PC-9 (cell line): ENCODE measurements around the gene ZSCAN18.

Experiments
- EZH2 ChIP-seq: fragments of 200-600 bp; sonication (generic); IDR thresholded peaks from 2 replicates; pipeline ENCODE4 v1.8.0; 2017; ENCODE audit warnings: antibody characterized with exemption, low read depth
- TF ChIP-seq, protein P1 (sequence below): fragments of 200-600 bp; sonication (generic); conservative IDR thresholded peaks from 2 replicates; pipeline ENCODE4 v1.6.1; 2017; ENCODE audit warnings: mixed run types, antibody characterized with exemption, mild to moderate bottlenecking, moderate library complexity

DNA sequence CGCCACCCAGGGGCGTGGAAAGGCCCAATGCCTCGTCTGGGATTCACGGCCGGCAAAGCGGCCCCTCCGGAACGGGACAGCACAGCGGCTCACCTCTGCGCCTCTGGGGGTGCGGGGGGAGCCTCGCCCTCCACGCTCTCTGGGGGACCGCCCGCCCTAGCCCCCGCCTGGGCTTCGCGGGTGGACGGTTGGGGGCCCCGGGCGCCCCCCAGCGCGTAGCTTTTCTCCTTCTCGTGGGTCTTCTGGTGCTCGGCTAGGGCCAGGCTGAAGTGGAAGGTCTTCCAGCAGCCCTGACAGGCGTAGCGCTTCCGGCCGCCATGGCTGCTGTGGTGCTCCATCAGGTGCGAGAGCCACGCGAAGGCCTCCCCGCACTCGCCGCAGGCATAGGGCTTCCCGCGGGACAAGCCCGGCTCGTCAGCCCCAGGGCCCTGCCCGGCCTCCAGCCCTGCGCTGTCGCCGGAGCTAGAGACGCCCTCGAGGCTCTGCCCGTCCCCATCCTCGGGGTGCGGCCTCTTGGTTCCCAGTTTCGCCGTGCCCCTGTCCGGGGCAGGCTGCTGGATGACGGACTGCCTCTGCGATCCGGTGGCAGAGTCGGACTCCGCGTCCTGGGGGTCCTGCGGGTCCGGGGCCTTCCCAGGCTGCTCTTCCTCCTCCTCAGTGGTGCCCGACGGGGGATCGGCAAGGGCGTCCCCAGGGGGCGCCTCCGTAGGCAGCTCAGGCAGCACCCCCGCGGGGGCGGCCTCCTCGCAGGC, 13.3 kb downstream of the ZSCAN18 start:
- TF ChIP-seq, protein P1, sequence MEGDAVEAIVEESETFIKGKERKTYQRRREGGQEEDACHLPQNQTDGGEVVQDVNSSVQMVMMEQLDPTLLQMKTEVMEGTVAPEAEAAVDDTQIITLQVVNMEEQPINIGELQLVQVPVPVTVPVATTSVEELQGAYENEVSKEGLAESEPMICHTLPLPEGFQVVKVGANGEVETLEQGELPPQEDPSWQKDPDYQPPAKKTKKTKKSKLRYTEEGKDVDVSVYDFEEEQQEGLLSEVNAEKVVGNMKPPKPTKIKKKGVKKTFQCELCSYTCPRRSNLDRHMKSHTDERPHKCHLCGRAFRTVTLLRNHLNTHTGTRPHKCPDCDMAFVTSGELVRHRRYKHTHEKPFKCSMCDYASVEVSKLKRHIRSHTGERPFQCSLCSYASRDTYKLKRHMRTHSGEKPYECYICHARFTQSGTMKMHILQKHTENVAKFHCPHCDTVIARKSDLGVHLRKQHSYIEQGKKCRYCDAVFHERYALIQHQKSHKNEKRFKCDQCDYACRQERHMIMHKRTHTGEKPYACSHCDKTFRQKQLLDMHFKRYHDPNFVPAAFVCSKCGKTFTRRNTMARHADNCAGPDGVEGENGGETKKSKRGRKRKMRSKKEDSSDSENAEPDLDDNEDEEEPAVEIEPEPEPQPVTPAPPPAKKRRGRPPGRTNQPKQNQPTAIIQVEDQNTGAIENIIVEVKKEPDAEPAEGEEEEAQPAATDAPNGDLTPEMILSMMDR: no peak
- TF ChIP-seq EZH2: no peak
